Activated gamma-delta T cell treated with Interleukin-2 at 50 U/mL for 16 hours (primary cell): ENCODE measurements around the gene ZBTB20.
A peak's percentile ranks its signal among the peaks of the same experiment; 100 is the strongest.

Experiments used
- DNase-seq: peaks from one replicate; pipeline ENCODE4 v3.0.0-alpha.2; 2020

ZBTB20 gene

DNA sequence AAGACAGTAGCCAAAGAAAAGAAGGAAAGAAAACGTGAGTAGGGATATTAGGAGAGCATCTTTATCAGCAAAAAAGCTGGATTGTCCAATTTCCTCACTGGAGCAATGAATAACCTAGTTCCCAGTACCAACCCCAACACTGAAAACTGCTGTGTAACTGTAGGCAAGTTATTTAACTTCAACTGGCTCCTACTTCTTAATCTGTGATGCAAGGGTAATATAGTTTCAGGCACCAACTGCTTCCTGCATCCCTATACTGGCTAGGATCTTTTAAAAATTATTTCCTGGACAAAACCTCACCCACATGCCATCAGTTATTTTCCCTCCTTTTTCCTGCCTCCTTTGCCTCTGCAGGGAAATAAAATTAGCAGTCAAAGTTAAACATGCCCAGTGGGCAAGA lies 59.6 kb downstream of the ZBTB20 start:
- DNase-seq, result no peak

DNA sequence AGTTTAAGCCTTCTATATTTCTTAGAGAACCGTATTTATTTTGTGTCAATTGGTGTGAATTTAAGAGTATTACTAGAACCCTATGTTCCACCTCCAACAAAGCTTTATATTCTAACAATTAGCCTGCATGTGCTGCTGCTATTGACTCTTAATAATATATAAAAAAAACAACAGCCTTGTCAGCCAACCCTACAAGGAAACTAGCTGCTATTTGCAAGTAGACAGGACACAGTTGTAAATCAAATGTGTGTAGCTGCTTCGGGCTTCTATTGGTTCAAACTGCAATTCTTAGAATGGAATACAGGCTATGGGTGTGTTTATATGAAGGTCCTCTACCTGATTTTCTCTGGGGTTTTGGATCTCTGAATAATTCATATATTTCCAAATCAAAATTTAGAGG lies 60.7 kb downstream of the ZBTB20 start:
- DNase-seq, result no peak

GRCh38 chr3:115085197-115085865 lies 61.8 kb downstream of the ZBTB20 start:
- no peak for DNase-seq

- DNase-seq, result no peak
Observed at GRCh38 chr3:115084686-115085085, 62.4 kb downstream of the ZBTB20 start.

- DNase-seq, result no peak
Observed at GRCh38 chr3:115082260-115082659, 64.8 kb downstream of the ZBTB20 start.

- no peak for DNase-seq
Observed at GRCh38 chr3:115081444-115081843, 65.6 kb downstream of the ZBTB20 start.

GRCh38 chr3:115077501-115078250 lies 69.4 kb downstream of the ZBTB20 start:
- DNase-seq, result no peak

GRCh38 chr3:115074502-115074901 lies 72.6 kb downstream of the ZBTB20 start:
- no peak for DNase-seq

GRCh38 chr3:115072265-115073021 lies 74.6 kb downstream of the ZBTB20 start:
- no peak for DNase-seq

- no peak for DNase-seq
Observed at GRCh38 chr3:115071601-115072000, 75.5 kb downstream of the ZBTB20 start.

DNA sequence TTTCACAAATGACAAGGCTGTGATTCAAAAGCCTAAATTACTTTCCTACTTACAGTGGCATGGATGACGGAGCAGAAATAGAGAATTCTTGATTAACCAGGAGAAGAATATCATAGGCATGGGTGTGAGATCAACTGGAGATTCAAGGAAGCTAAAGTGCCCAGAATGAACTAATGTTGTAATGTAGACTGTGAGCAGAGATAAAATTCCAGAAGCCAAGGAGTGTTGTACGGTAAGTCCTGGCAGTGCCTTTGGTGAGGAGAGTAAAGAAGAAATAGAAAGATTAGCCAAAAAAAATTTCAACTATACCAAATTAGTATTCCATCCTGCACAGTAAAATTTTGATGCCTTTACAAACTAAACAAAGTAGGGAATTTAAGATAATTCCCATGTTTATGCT lies 75.9 kb downstream of the ZBTB20 start:
- DNase-seq, result no peak

GRCh38 chr3:115068799-115069198 lies 78.3 kb downstream of the ZBTB20 start:
- no peak for DNase-seq

DNA sequence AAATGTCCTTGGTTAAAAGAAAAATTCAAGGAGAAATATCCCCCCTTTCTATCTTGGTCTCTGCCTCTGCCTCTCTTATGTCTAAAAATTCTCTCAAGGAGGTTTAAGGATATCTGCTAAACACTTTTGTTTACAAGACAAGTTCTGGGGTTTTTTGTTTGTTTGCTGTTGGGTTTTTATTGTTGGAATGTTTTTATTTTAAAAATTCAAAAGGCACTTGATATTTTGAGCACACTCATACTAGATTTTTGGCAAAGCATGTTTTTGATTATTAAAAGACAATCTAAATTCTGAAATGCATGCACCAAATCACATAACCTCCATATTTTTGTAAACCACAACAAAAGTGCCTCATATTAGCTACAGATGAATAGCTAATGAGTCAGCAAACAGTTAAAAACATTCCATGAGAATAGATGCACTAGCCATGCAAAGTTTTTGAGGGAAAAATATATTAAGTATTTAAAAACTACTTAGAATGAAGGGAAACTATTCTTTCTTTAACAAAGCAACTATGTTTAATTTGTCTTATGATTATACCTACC lies 84.6 kb downstream of the ZBTB20 start:
- no peak for DNase-seq

DNA sequence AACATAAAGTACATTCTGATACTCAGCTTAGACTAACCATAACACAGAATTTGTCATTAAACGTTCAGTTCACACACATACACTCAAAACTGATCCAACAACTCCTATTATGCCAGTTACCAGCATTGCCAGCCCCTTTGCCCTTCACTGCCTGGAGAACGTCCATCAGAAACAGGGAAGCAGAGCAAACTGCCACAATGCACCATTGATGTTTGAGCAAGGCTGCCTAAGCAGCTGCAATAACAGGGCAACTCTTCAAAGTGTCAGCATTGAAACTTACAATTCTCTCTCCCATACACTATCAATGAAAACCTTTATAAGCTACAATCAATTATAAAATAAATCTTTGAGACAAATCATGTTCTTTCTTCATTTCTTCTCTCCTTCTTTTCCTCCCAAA lies 85.1 kb downstream of the ZBTB20 start:
- no peak for DNase-seq

- DNase-seq, result no peak
Observed at GRCh38 chr3:115052906-115053305, 94.2 kb downstream of the ZBTB20 start.

GRCh38 chr3:115042351-115042750 lies 104.7 kb downstream of the ZBTB20 start:
- no peak for DNase-seq

- peak; percentile 25 for DNase-seq
Observed at GRCh38 chr3:115040673-115041286, 106.3 kb downstream of the ZBTB20 start.

DNA sequence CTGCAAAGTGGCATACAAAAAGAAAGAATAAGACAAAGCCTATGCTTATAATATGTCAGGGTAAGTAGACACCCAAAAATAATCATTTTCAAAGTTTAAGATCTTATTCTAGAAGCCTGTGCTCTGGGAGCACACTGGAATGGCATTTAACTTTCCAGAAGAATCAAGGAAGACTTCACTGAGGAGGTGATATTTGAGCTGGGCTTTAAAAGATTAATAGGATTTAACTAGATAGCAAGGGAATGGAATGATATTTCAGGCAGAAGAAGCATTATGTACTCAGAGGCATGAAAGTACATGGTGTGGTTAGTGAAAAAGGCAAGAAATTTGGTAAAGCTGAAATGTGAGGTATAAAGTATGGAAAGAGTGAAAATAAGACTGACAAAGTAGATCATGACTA lies 106.8 kb downstream of the ZBTB20 start:
- no peak for DNase-seq

- DNase-seq, result no peak
Observed at GRCh38 chr3:115038817-115039216, 108.3 kb downstream of the ZBTB20 start.

GRCh38 chr3:115022835-115023398 lies 124.2 kb downstream of the ZBTB20 start:
- no peak for DNase-seq

- DNase-seq, result no peak
Observed at GRCh38 chr3:115022199-115022598, 124.9 kb downstream of the ZBTB20 start.

GRCh38 chr3:115021061-115021460 lies 126.0 kb downstream of the ZBTB20 start:
- no peak for DNase-seq

GRCh38 chr3:115019900-115020299 lies 127.2 kb downstream of the ZBTB20 start:
- no peak for DNase-seq
